Fibroblast of the aortic adventitia (primary cell): ENCODE results near the gene SH3PXD2A. TPM values are rescaled to one million over a fixed set of nuclear protein-coding genes. Genes with fewer than 3 reads are reported as not detected.
"Not testable (repeated sequence)": the region's sequence is repeated elsewhere in the genome, so short reads cannot be mapped to it uniquely, and the experiment has no call there.

ENCODE experiments used
- DNase-seq: peaks from one replicate; pipeline ENCODE4 v3.0.0-alpha.2; 2010; ENCODE audit warnings: low read depth
- H3K4me3 ChIP-seq: 2 replicates; pipeline ENCODE4 v1.5.1; 2011; ENCODE audit warnings: low read depth, mild to moderate bottlenecking, control low read depth, low read length, moderate library complexity
- total RNA-seq: library from RNA; depleted of rRNA; stranded (reverse); fragments of >200 nt; gene quantifications from 2 replicates; pipeline ENCODE4 v1.2.3, GENCODE V29; 2012; ENCODE audit warnings: low replicate concordance
- TF ChIP-seq, protein P1 (sequence below): IDR thresholded peaks from 2 replicates; pipeline ENCODE4 v1.5.1; 2011; ENCODE audit warnings: mild to moderate bottlenecking, low read length, control low read depth, inconsistent platforms; ENCODE audit not compliant: insufficient read depth

SH3PXD2A gene
- total RNA-seq, 1 donor: 20.4 TPM

DNA sequence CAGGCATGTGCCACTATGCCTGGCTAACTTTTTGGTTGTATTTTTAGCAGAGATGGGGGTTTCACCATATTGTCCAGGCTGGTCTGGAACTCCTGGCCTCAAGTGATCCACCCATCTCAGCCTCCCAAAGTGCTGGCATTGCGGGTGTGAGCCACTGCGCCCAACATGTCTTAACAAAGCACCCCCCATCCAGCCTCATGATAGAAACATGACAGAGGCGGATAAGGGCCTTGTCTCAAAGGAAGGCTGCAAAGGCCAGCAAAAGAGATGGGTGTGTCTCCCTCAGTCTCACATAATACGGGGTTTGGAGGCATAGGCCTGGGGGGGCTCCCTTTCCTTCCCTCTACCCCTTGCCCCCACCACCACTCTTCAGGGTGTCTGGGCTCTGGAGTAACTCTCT lies 93.2 kb downstream of the SH3PXD2A start:
- no peak for DNase-seq
- H3K4me3 ChIP-seq: no peak overlapping the region
- TF ChIP-seq, protein P1, sequence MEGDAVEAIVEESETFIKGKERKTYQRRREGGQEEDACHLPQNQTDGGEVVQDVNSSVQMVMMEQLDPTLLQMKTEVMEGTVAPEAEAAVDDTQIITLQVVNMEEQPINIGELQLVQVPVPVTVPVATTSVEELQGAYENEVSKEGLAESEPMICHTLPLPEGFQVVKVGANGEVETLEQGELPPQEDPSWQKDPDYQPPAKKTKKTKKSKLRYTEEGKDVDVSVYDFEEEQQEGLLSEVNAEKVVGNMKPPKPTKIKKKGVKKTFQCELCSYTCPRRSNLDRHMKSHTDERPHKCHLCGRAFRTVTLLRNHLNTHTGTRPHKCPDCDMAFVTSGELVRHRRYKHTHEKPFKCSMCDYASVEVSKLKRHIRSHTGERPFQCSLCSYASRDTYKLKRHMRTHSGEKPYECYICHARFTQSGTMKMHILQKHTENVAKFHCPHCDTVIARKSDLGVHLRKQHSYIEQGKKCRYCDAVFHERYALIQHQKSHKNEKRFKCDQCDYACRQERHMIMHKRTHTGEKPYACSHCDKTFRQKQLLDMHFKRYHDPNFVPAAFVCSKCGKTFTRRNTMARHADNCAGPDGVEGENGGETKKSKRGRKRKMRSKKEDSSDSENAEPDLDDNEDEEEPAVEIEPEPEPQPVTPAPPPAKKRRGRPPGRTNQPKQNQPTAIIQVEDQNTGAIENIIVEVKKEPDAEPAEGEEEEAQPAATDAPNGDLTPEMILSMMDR: no peak

DNA sequence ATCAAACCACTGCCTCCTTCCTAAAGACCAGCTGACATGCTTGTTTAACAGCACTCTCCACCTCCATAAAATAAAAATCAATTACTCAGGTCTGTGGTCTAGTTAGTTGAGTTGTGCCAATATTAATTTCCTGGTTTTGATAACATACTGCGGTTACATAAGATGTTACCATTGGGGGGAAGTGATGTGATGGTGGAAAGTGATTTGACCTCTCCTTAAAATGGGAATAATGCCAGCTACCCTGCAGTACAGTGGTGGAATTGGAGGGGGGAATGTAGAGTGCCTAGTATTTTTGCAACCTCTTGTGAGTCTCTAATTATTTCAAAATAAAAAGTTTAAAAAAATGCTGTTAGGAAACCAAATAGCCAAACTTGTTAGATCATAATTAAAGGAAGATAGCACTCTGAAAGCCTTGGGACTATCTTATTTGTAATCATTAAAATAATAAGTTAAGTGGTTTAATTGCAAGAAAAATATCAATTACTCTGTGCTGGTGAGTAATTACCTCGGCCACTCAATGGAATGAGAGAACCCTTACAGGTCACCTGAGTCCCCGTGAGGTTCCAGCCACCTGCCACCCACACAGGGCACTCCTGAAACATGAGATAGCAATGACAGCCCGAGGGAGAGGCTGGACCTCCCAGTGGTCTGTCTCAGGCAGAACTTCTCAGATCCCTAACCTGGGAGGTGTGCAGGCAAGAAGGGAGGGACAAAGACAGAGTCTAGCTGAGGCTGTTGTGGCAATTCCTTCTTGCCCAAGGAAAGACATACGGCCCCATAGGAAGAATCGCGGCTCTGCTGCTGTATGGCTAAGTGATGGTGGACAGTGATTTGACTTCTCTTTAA lies 94.1 kb downstream of the SH3PXD2A start:
- TF ChIP-seq, protein P1: peak; percentile 1
- no peak overlapping the region for H3K4me3 ChIP-seq
- no peak for DNase-seq

DNA sequence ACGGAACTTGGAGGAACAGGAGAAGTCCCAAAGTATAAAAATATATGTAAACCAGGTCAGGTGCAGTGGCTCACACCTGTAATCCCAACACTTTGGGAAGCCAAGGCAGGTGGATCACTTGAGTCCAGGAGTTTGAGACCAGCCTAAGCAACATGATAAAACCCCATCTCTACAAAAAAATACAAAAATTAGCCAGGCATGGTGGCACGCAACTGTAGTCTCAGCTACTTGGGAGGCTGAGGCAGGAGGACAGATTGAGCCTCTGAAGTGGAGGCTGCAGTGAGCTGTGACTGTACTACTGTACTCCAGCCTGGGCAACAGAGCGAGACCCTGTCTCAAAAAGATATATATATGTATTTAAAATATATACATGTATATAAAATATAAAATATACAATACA lies 95.1 kb downstream of the SH3PXD2A start:
- DNase-seq, H3K4me3 ChIP-seq: not testable (repeated sequence)

DNA sequence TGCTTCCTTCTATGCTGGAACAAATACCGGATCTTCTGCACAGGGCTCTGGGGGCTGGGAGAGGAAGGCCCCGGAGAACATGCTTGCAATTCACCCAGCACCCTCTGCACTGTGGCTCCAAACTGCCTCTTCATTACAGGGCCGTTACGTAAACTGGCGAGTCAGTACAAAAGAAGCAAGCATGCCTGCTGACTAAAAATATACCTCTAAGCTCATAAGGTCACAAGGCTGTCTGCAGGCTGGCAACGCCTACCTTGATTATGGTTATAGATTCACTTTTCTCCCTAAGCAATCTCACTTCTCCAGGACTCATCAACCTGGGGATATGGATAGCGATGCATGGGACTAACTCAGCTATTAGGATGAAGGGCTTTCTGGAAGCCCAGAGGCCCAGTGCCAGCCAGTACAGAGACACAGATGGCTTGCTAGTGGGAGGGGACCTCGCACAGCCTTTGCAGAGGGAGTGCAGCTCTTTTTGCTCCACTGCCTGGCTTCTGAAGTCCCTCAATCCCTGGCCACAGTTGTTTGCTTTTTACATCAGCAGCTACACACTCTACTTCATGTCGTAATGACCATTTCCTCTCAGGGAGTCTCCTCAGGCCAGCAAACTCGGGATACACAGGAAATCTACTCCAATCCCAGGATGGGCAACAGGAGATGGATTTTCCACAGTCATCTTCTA lies 96.1 kb downstream of the SH3PXD2A start:
- DNase-seq: peak; percentile 79
- TF ChIP-seq, protein P1: no peak
- H3K4me3 ChIP-seq: no peak overlapping the region

DNA sequence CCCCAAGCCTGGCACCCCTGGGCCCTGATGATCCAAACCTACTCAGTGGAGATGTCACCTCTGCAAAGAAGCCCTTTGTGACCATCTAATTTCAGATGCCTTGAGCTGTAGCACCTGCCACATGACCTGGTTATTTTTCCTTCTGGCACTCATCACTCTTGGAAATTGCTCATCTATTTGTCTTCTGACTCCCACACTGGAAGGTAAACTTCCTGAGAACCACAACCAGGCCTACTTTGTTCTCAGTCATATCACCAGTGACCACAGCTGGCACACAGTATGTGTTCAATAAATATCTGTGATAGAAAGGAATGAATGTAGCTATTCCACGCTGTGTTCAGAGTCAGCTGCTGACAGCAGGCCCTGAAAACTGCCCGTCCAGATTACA lies 97.1 kb downstream of the SH3PXD2A start:
- TF ChIP-seq, protein P1: no peak
- peak; percentile 19 for DNase-seq
- no peak overlapping the region for H3K4me3 ChIP-seq

DNA sequence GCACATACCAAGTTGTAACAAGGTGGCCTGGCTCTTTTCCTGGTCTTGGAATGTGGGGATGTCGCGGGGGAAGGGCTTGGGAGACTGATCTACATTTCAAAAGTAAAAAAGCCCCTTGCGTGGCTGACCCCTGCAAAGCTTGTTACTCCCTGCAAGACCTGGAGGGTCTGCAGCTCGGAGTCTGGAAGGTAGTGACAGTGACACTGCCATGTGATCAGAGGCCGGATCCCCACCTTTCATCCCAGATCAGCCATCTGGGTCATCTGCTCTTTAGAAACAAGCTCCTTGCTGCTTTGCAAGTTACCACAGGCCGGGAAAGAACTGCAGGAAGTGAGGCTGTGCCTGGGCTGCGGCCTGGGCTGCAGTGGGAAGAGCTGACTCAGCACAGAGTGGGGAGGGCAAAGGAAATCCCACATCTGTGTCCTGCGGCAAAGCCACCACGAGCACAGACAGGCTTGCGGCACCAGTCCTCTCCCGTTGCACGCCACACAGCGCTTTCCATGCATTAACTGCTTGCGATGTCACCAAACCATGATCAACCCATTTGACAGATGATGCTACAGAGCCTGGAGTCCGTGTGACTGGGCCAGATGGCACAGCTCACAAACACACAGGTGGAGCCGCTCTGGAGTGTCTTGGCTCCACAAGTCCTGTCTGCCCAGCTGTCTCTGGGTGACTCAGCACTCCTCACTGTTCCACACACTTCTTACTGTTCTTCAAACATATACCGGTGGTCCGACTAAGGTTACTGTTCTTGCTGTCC lies 97.7 kb downstream of the SH3PXD2A start:
- TF ChIP-seq, protein P1: no peak

More for the DNA sequence above, 97.7 kb downstream of the SH3PXD2A start:
- no peak overlapping the region for H3K4me3 ChIP-seq
- DNase-seq: peak; percentile 39
